Lung (tissue), 12 donors: ENCODE measurements around the gene CDKN2D. TPM values are rescaled to one million over a fixed set of nuclear protein-coding genes. Genes with fewer than 3 reads are reported as not detected.

Experiments used
- ATAC-seq: fragments of 200-7000 bp; cut with Tn5 transposase; one replicate; pipeline ENCODE4 v1.9.1; 2020; ENCODE audit warnings: moderate number of reproducible peaks; ENCODE audit not compliant: insufficient read depth, low FRiP score
- DNase-seq, 3 donors: peaks; one replicate each; pipeline ENCODE4 v3.0.0-alpha.2; 2013 to 2017
- H3K27ac ChIP-seq, 2 donors: one replicate each; pipeline ENCODE4 v1.5.1; 2013; ENCODE audit warnings: mild to moderate bottlenecking in 2 of 2, moderate library complexity in 2 of 2, control low read depth in 1 of 2, inconsistent platforms in 1 of 2, low read depth in 1 of 2, low read length in 1 of 2
- H3K27me3 ChIP-seq, 3 donors: one replicate each; pipeline ENCODE4 v1.5.1; 2013; ENCODE audit warnings: low read length in 2 of 3; ENCODE audit not compliant: control insufficient read depth in 3 of 3, insufficient read depth in 3 of 3
- H3K36me3 ChIP-seq, 4 donors: one replicate each; pipeline ENCODE4 v1.5.1; 2013; ENCODE audit warnings: low read length in 4 of 4, mild to moderate bottlenecking in 1 of 4, moderate library complexity in 1 of 4; ENCODE audit not compliant: control insufficient read depth in 4 of 4, insufficient read depth in 4 of 4
- H3K4me1 ChIP-seq, 5 donors: one replicate each; pipeline ENCODE4 v1.5.1; 2013; ENCODE audit warnings: low read length in 5 of 5, mild to moderate bottlenecking in 2 of 5, moderate library complexity in 1 of 5; ENCODE audit not compliant: control insufficient read depth in 5 of 5, insufficient read depth in 5 of 5
- H3K4me3 ChIP-seq: one replicate; pipeline ENCODE4 v1.5.1; 2013; ENCODE audit warnings: mild to moderate bottlenecking, control low read depth, moderate library complexity
- H3K9ac ChIP-seq, 2 donors: one replicate each; pipeline ENCODE4 v1.5.1; 2013; ENCODE audit warnings: low read length in 2 of 2, control low read depth in 1 of 2; ENCODE audit not compliant: insufficient read depth in 1 of 2
- H3K9me3 ChIP-seq, 4 donors: one replicate each; pipeline ENCODE4 v1.5.1; 2013; ENCODE audit warnings: low read length in 3 of 4, mild to moderate bottlenecking in 1 of 4, moderate library complexity in 1 of 4; ENCODE audit not compliant: control insufficient read depth in 4 of 4, insufficient read depth in 3 of 4
- CTCF ChIP-seq: IDR thresholded peaks from 2 replicates; pipeline ENCODE4 v1.5.1; 2012; ENCODE audit warnings: mild to moderate bottlenecking; ENCODE audit errors: control extremely low read depth, extremely low read depth
- WGBS, 2 donors: extraction: QIAGEN DNeasy Blood & Tissue Kit; methylation state at CpG; one replicate each; pipeline ENCODE4 v1.1.7; 2013; 5-methylcytosine and 5-hydroxymethylcytosine counted together
- polyA plus RNA-seq, 2 donors: library from polyadenylated mRNA; stranded (reverse); fragments of 200-250 nt; gene quantifications; one replicate each; pipeline ENCODE4 v1.2.1, GENCODE V29; 2013
- total RNA-seq, 2 donors: library from RNA; depleted of rRNA in 1 of 2; stranded (reverse); fragments of >200 nt in 1 of 2; gene quantifications; one replicate each; pipeline ENCODE4 v1.2.1, GENCODE V29; 2014 to 2021
- donor health status: control.
- donor health status: control.
- donor health status: Bipolar disorder and iron deficiency.
- donor health status: healthy.
- donor health status: DM: yes; HTN: yes; CAD: no.

CDKN2D gene
- total and polyA plus RNA-seq, 4 donors: 12.5 to 74.9 (median 13.9) TPM

- H3K4me1 ChIP-seq: peaks cover 2 to 14% (median 4%) of the 10 kb centered on the region in 5 donors
- DNase-seq (peak in 2 of 3 donors; percentile 34 to 50), ATAC-seq (no peak)
- H3K27ac ChIP-seq: peak overlapping the region; percentile 93 to 99
- H3K36me3 ChIP-seq: peaks cover 0 to 6% (median 0%) of the 10 kb centered on the region in 4 donors
- H3K27me3 ChIP-seq: no peaks in the 10 kb centered on the region
- peak overlapping the region; percentile 6 to 73 for H3K9ac ChIP-seq
- H3K4me3 ChIP-seq: peak overlapping the region; percentile 16
- H3K9me3 ChIP-seq: peaks cover 0 to 2% (median 0%) of the 10 kb centered on the region in 4 donors
- 8 to 15% methylated on average over 9 of the region's 9 CpGs for WGBS, 2 donors
- TF ChIP-seq CTCF: no peak
Observed at GRCh38 chr19:10603873-10604459, 35.2 kb upstream of the CDKN2D start.

- H3K9ac ChIP-seq: peak overlapping the region; percentile 73 to 88
- no peak for TF ChIP-seq CTCF
- peak overlapping the region; percentile 93 to 99 for H3K27ac ChIP-seq
- peaks cover 0 to 6% (median 0%) of the 10 kb centered on the region in 4 donors for H3K36me3 ChIP-seq
- peaks cover 2 to 14% (median 4%) of the 10 kb centered on the region in 5 donors for H3K4me1 ChIP-seq
- DNase-seq (peak; percentile 62 to 78 (median 73)), ATAC-seq (no peak)
- WGBS, 2 donors: 5 to 6% methylated on average over 19 of the region's 19 CpGs
- H3K27me3 ChIP-seq: no peaks in the 10 kb centered on the region
- H3K4me3 ChIP-seq: peak overlapping the region; percentile 97
- peaks cover 0 to 2% (median 0%) of the 10 kb centered on the region in 4 donors for H3K9me3 ChIP-seq
Observed at GRCh38 chr19:10603084-10603872, 34.5 kb upstream of the CDKN2D start.

GRCh38 chr19:10602330-10603083 lies 33.7 kb upstream of the CDKN2D start:
- ATAC-seq: peak; percentile 94
- H3K4me3 ChIP-seq: peak overlapping the region; percentile 97
- H3K27ac ChIP-seq: peak overlapping the region; percentile 93 to 99
- peak overlapping the region; percentile 73 to 88 for H3K9ac ChIP-seq
- WGBS, 2 donors: 1% methylated on average over 52 to 76 of the region's 76 CpGs
- no peak for TF ChIP-seq CTCF
- H3K9me3 ChIP-seq: peaks cover 0 to 2% (median 0%) of the 10 kb centered on the region in 4 donors
- no peaks in the 10 kb centered on the region for H3K27me3 ChIP-seq
- peaks cover 0 to 6% (median 0%) of the 10 kb centered on the region in 4 donors for H3K36me3 ChIP-seq
- peak; percentile 83 to 87 (median 86) for DNase-seq
- peaks cover 2 to 14% (median 4%) of the 10 kb centered on the region in 5 donors for H3K4me1 ChIP-seq
